AG04450 (cell line): Measurements from ENCODE around the gene ZNF326. TPM values are rescaled to one million over a fixed set of nuclear protein-coding genes. Genes with fewer than 3 reads are reported as not detected.

ENCODE experiments used
- CTCF ChIA-PET: fragments of 300-600, 350-600 bp; formaldehyde crosslinking; extraction: SDS; loops from one replicate; lab custom pipeline; 2022; ENCODE audit warnings: antibody characterized with exemption, inconsistent platforms; lab: Charles Lee
- POLR2A ChIA-PET: fragments of 350-600 bp; formaldehyde crosslinking; extraction: SDS; loops from one replicate; lab custom pipeline; 2021; ENCODE audit warnings: antibody characterized with exemption, inconsistent platforms; lab: Yijun Ruan, JAX
- DNase-seq: peaks from one replicate; pipeline ENCODE4 v3.0.0-alpha.2; 2011; ENCODE audit warnings: low read depth, low spot score
- H3K27ac ChIP-seq: one replicate; pipeline ENCODE4 v1.5.1; 2012; ENCODE audit warnings: low read depth, low read length, control low read depth
- H3K27me3 ChIP-seq: one replicate; pipeline ENCODE4 v1.6.0; 2012; ENCODE audit warnings: low read length; ENCODE audit not compliant: control insufficient read depth, insufficient read depth
- H3K4me3 ChIP-seq: 2 replicates; pipeline ENCODE4 v1.5.1; 2011; ENCODE audit warnings: mild to moderate bottlenecking, low read depth, low read length, control low read depth
- H3K9me3 ChIP-seq: 2 replicates; pipeline ENCODE4 v1.5.1; 2012; ENCODE audit warnings: low read length; ENCODE audit not compliant: control insufficient read depth, insufficient read depth
- polyA plus RNA-seq: library from polyadenylated mRNA; depleted of rRNA; stranded (reverse); fragments of >200 nt; gene quantifications from 2 replicates; pipeline ENCODE4 v1.2.3, GENCODE V29; 2011
- TF ChIP-seq, protein P1 (sequence below): IDR thresholded peaks from 2 replicates; pipeline ENCODE4 v1.5.1; 2011; ENCODE audit warnings: low read depth, low read length, control low read depth, inconsistent platforms

Gene ZNF326
- polyA plus RNA-seq, 1 experiment: 23.3 TPM

DNA sequence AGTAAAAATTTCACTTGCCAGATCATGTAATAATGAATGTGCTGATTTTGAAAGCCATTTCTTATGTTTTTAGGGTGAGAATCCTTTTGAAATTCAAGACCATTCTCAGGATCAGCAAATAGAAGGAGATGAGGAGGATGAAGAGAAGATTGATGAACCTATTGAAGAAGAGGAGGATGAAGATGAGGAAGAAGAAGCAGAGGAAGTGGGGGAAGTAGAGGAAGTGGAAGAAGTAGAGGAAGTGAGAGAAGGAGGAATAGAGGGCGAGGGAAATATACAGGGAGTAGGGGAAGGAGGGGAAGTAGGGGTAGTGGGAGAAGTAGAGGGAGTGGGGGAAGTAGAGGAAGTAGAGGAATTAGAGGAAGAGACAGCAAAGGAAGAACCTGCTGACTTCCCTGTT lies 32.4 kb downstream of the ZNF326 start:
- TF ChIP-seq, protein P1, sequence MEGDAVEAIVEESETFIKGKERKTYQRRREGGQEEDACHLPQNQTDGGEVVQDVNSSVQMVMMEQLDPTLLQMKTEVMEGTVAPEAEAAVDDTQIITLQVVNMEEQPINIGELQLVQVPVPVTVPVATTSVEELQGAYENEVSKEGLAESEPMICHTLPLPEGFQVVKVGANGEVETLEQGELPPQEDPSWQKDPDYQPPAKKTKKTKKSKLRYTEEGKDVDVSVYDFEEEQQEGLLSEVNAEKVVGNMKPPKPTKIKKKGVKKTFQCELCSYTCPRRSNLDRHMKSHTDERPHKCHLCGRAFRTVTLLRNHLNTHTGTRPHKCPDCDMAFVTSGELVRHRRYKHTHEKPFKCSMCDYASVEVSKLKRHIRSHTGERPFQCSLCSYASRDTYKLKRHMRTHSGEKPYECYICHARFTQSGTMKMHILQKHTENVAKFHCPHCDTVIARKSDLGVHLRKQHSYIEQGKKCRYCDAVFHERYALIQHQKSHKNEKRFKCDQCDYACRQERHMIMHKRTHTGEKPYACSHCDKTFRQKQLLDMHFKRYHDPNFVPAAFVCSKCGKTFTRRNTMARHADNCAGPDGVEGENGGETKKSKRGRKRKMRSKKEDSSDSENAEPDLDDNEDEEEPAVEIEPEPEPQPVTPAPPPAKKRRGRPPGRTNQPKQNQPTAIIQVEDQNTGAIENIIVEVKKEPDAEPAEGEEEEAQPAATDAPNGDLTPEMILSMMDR: no peak
- POLR2A ChIA-PET: no interaction called here
- DNase-seq: no peak
- CTCF ChIA-PET: interaction anchor here (0.6 to 1.6 kb wide), 4 partner anchors 19 to 544 kb away, joined by 3 to 8 read pairs (median 4); no protein-coding TSS in a partner anchor
- H3K4me3 ChIP-seq: no peak overlapping the region
- no peaks in the 10 kb centered on the region for H3K9me3 ChIP-seq
- H3K27me3 ChIP-seq: no peaks in the 10 kb centered on the region
- H3K27ac ChIP-seq: no peak overlapping the region

DNA sequence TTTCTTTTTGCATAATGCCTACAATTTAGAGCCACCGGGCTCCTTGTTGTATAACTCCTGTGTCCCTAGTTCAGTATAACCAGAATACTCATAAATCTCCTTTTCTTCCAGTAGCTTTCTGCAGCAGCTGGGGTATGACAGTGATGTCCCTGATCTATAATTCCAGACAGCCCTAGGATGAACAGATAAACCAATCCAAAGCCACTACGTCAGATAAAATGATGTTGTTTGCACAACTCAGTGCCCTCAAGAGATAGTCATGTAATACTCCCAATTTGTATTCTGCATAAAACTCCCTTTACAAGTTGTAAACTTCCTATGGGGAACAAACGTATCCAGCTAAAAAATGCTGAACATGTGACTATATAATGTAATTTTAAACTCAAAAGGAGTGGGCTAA lies 44.7 kb downstream of the ZNF326 start:
- no peak overlapping the region for H3K4me3 ChIP-seq
- no peak for DNase-seq
- CTCF ChIA-PET: no interaction called here
- POLR2A ChIA-PET: no interaction called here
- peaks cover 2% of the 10 kb centered on the region for H3K27me3 ChIP-seq
- H3K27ac ChIP-seq: no peak overlapping the region
- TF ChIP-seq, protein P1: no peak
- no peaks in the 10 kb centered on the region for H3K9me3 ChIP-seq

DNA sequence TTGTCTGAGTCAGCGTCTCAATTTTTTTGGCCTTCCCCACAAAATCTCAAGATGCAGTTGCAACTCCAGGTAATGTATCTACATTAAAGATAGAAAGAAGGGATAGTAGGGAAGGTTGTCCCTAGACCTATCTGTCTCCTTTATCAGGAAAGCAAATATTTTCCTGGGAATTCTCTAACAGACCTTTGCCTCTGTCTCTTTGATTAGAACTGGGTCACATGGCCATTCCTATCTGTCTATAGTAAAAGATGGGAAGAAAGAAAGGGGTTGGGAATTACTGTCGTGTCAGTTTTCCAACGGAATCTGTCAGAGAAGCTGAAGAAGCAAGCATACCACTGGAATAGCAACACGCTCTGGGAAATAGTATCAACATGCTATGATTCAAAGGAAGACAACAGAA lies 48.7 kb downstream of the ZNF326 start:
- no peaks in the 10 kb centered on the region for H3K9me3 ChIP-seq
- TF ChIP-seq, protein P1: no peak
- ChIA-PET POLR2A (no interaction called here), CTCF (interaction anchor here (0.6 to 4.2 kb wide), 2 partner anchors 9 to 391 kb away, joined by 4 to 26 read pairs; no protein-coding TSS in a partner anchor)
- no peak overlapping the region for H3K27ac ChIP-seq
- no peak overlapping the region for H3K4me3 ChIP-seq
- H3K27me3 ChIP-seq: peaks cover 10% of the 10 kb centered on the region
- DNase-seq: no peak

DNA sequence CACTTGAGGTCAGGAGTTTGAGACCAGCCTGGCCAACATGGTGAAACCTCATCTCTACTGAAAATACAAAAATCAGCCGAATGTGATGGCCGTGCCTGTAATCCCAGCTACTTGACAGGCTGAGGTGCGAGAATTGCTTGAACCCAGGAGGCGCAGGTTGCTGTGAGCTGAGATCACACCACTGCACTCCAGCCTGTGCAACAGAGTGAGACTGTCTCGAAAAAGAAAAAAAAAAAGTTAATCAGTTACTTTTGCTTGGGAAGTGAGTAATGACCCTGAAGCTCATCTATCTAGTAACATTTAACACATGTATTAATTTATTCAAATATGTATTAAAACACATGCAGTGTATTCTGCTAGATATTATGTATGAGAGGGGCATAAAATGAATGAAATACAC lies 49.4 kb downstream of the ZNF326 start:
- TF ChIP-seq, protein P1: no peak
- H3K9me3 ChIP-seq: no peaks in the 10 kb centered on the region
- DNase-seq: no peak
- ChIA-PET CTCF (interaction anchor here (0.6 to 4.2 kb wide), 4 partner anchors 10 to 390 kb away, joined by 3 to 26 read pairs (median 4); no protein-coding TSS in a partner anchor), POLR2A (no interaction called here)
- peaks cover 10% of the 10 kb centered on the region for H3K27me3 ChIP-seq
- H3K27ac ChIP-seq: no peak overlapping the region
- H3K4me3 ChIP-seq: no peak overlapping the region

DNA sequence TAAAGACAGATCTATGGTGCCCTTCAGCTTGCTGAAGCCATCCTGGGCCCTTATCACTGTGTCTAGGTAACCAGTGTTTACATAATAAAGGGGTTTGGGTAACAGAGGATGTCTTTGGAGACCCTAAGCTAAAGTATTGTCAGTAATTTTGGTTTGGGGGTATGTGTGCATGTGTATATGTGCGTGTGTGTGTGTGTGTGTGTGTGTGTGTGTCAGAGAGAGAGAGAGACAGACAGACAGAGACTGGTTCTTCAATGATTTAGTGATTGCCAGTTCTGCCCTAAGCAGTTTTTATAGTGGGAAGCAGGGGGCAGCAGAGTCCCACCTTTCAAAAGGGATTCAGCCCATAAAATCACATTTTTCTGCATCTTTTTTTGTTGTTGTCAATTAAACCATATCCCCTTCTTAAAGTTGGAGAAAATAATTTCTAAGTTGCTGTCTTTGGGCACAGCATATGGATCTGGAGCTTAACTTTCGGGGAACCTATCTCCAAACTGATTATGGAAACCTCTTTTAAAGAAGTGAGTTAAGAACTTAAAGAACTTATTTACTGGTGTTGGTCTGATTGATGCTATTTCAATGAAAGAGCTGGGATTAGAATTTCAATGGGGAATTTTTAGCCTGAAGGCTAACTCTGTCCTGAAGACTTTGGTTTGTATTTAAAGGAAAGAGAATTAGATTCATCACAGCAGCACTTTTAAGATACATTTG lies 51.1 kb downstream of the ZNF326 start:
- peaks cover 10% of the 10 kb centered on the region for H3K27me3 ChIP-seq
- no peak for DNase-seq
- POLR2A ChIA-PET: no interaction called here
- TF ChIP-seq, protein P1: peak; percentile 80
- no peak overlapping the region for H3K4me3 ChIP-seq
- CTCF ChIA-PET: interaction anchor here (0.7 to 4.2 kb wide), 18 partner anchors 9 to 1120 kb away, joined by 3 to 26 read pairs (median 4); no protein-coding TSS in a partner anchor
- H3K9me3 ChIP-seq: no peaks in the 10 kb centered on the region
- H3K27ac ChIP-seq: no peak overlapping the region
